SK-N-SH (cell line): Measurements from ENCODE around the gene NHLRC2. TPM values are rescaled to one million over a fixed set of nuclear protein-coding genes. Genes with fewer than 3 reads are reported as not detected.

Source experiments
- CTCF ChIA-PET: fragments of 300-600, 350-600 bp; formaldehyde crosslinking; extraction: SDS; loops from one replicate; lab custom pipeline; 2021; lab: Yijun Ruan, JAX
- POLR2A ChIA-PET: fragments of 350-600 bp; sonication (Branson Sonifier 250); formaldehyde crosslinking; extraction: SDS; loops from one replicate; lab custom pipeline; 2020; ENCODE audit warnings: antibody characterized with exemption, inconsistent platforms; lab: Yijun Ruan, JAX
- DNase-seq: peaks from one replicate; pipeline ENCODE4 v3.0.0; 2012
- H2AFZ ChIP-seq: fragments of 200-600 bp; sonication (generic); 2 replicates; pipeline ENCODE4 v1.8.1; 2016; ENCODE audit warnings: antibody characterized with exemption, mild to moderate bottlenecking, low read depth
- H3F3A ChIP-seq: fragments of 200-600 bp; sonication (generic); replicated peaks from 2 replicates; pipeline ENCODE3; 2016; ENCODE audit warnings: antibody characterized with exemption, mild to moderate bottlenecking; ENCODE audit not compliant: insufficient read depth
- H3K27ac ChIP-seq, 2 experiments: fragments of 200-500 bp in 1 of 2; fragments of 200-600 bp in 1 of 2; sonication (Bioruptor generic) in 1 of 2; sonication (generic), shearing (Covaris generic) in 1 of 2; 2 replicates each; pipeline versions ENCODE4 v1.5.1 to v1.6.1; 2014 to 2016; ENCODE audit warnings: low read depth in 2 of 2, inconsistent platforms in 1 of 2, low read length in 1 of 2, mild to moderate bottlenecking in 1 of 2, mixed read lengths in 1 of 2
- H3K27me3 ChIP-seq: fragments of 200-600 bp; sonication (generic), shearing (Covaris generic); 2 replicates; pipeline ENCODE4 v1.6.1; 2016; ENCODE audit warnings: mixed run types; ENCODE audit not compliant: insufficient read depth
- H3K36me3 ChIP-seq, 2 experiments: fragments of 200-500 bp in 1 of 2; fragments of 200-600 bp in 1 of 2; sonication (Bioruptor generic) in 1 of 2; sonication (generic) in 1 of 2; replicated peaks in 1 of 2; 2 replicates each; pipeline versions ENCODE3 to v1.5.1; 2014 to 2016; ENCODE audit warnings: low read length in 1 of 2, mild to moderate bottlenecking in 1 of 2; ENCODE audit not compliant: insufficient read depth in 2 of 2, control insufficient read depth in 1 of 2
- H3K4me1 ChIP-seq, 2 experiments: fragments of 200-500 bp in 1 of 2; fragments of 200-600 bp in 1 of 2; sonication (Bioruptor generic) in 1 of 2; sonication (generic), shearing (Covaris generic) in 1 of 2; 2 replicates each; pipeline versions ENCODE4 v1.5.1 to v1.6.1; 2014 to 2016; ENCODE audit warnings: low read depth in 1 of 2, low read length in 1 of 2, mixed run types in 1 of 2; ENCODE audit not compliant: insufficient read depth in 2 of 2, control insufficient read depth in 1 of 2
- H3K4me2 ChIP-seq: fragments of 200-600 bp; sonication (generic), shearing (Covaris generic); 2 replicates; pipeline ENCODE4 v1.6.1; 2017; ENCODE audit warnings: mixed run types
- H3K4me3 ChIP-seq, 2 experiments: fragments of 200-500 bp in 1 of 2; fragments of 200-600 bp in 1 of 2; sonication (Bioruptor generic) in 1 of 2; sonication (generic), shearing (Covaris generic) in 1 of 2; 2 replicates each; pipeline versions ENCODE4 v1.5.1 to v1.8.1; 2014 to 2016; ENCODE audit warnings: low read depth in 2 of 2, inconsistent platforms in 1 of 2, low read length in 1 of 2, mild to moderate bottlenecking in 1 of 2, mixed read lengths in 1 of 2, moderate library complexity in 1 of 2
- H3K79me2 ChIP-seq: fragments of 200-600 bp; sonication (generic); 2 replicates; pipeline ENCODE4 v1.8.1; 2017; ENCODE audit warnings: mild to moderate bottlenecking; ENCODE audit not compliant: insufficient read depth
- H3K9ac ChIP-seq: fragments of 200-600 bp; sonication (generic); 2 replicates; pipeline ENCODE4 v1.6.1; 2017; ENCODE audit warnings: mixed run types
- H3K9me2 ChIP-seq: fragments of 200-600 bp; sonication (generic); 2 replicates; pipeline ENCODE4 v1.6.1; 2017; ENCODE audit warnings: mixed run types
- H3K9me3 ChIP-seq: fragments of 200-600 bp; sonication (generic); 2 replicates; pipeline ENCODE4 v1.6.1; 2017; ENCODE audit warnings: mixed run types, mild to moderate bottlenecking, moderate library complexity
- H4K20me1 ChIP-seq: fragments of 200-600 bp; sonication (generic); 2 replicates; pipeline ENCODE4 v1.6.1; 2017; ENCODE audit warnings: mild to moderate bottlenecking, mixed run types; ENCODE audit not compliant: insufficient read depth
- CTCF ChIP-seq: fragments of 200-600 bp; sonication (generic); IDR thresholded peaks from 2 replicates; pipeline ENCODE4 v1.6.1; 2017; ENCODE audit warnings: antibody characterized with exemption, mild to moderate bottlenecking, moderate library complexity
- EZH2phosphoT487 ChIP-seq: fragments of 200-600 bp; sonication (generic); IDR thresholded peaks from 2 replicates; pipeline ENCODE4 v1.6.1; 2017; ENCODE audit warnings: low read depth, mixed run types, mild to moderate bottlenecking, antibody characterized with exemption, moderate library complexity, borderline replicate concordance
- FOSL2 ChIP-seq: IDR thresholded peaks from 2 replicates; pipeline ENCODE4 v1.4.0; 2012; ENCODE audit warnings: low read depth, mild to moderate bottlenecking, moderate library complexity, borderline replicate concordance
- MAX ChIP-seq: IDR thresholded peaks from 2 replicates; pipeline ENCODE4 v1.4.0; 2012; ENCODE audit warnings: low read depth
- RFX5 ChIP-seq: IDR thresholded peaks from 2 replicates; pipeline ENCODE4 v1.6.1; 2012; ENCODE audit warnings: mild to moderate bottlenecking, improper control_type of control experiment, low read length
- SIN3A ChIP-seq: IDR thresholded peaks from 2 replicates; pipeline ENCODE4 v1.6.1; 2012; ENCODE audit warnings: low read depth, mild to moderate bottlenecking, low read length, moderate library complexity, borderline replicate concordance
- SMC3 ChIP-seq: IDR thresholded peaks from 2 replicates; pipeline ENCODE4 v1.6.1; 2012; ENCODE audit warnings: low read depth, low read length, improper control_type of control experiment
- USF2 ChIP-seq: fragments of 150-350 bp; IDR thresholded peaks from 2 replicates; pipeline ENCODE4 v1.6.1; 2017; ENCODE audit warnings: antibody characterized with exemption, low read length, low read depth, borderline replicate concordance
- WGBS: methylation state at CpG from one replicate; pipeline ENCODE4 v1.1.6; 2017; ENCODE audit warnings: low lambda C conversion rate; 5-methylcytosine and 5-hydroxymethylcytosine counted together
- polyA plus RNA-seq, 3 experiments: library from polyadenylated mRNA; depleted of rRNA; stranded (reverse); fragments of >200 nt; gene quantifications; 2 replicates each; pipeline ENCODE4 v1.2.3, GENCODE V29; 2012
- TF ChIP-seq, protein P1 (sequence below): IDR thresholded peaks from 2 replicates; pipeline ENCODE4 v1.4.0; 2012; ENCODE audit warnings: low read depth, borderline replicate concordance

NHLRC2 gene
- polyA plus RNA-seq, 1 of the 3 experiments (the other 2 are of a cell fraction): 2.8 TPM

- TF ChIP-seq, protein P1, sequence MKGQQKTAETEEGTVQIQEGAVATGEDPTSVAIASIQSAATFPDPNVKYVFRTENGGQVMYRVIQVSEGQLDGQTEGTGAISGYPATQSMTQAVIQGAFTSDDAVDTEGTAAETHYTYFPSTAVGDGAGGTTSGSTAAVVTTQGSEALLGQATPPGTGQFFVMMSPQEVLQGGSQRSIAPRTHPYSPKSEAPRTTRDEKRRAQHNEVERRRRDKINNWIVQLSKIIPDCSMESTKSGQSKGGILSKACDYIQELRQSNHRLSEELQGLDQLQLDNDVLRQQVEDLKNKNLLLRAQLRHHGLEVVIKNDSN: no peak
Measured at GRCh38 chr10:113908236-113908635, 53.8 kb downstream of the NHLRC2 start (continued).

DNA sequence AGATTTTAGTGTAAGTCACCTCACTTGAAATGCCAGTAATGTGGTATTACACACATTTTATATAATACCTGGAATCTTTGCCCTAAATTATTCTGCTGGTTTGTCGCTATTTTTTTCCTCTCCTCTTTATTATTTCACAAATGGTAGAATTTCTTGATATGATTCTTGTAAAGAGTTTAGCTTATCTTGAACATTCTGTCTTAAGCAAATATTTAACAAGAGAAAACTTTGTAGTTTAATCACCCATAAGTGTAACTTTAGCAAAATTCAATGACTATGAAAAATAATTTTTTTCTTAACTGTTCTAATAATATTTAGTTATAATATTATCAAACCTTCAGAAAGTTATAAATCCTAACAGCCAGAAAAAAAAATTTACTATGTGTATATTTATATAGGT lies 56.7 kb downstream of the NHLRC2 start:
- WGBS: 96% methylated on average over 1 of the region's 1 CpG

More for the DNA sequence above, 56.7 kb downstream of the NHLRC2 start:
- Histone ChIP-seq H2AFZ (no peak overlapping the region), H3K36me3 (peaks cover 47 to 54% of the 10 kb centered on the region in 2 experiments), H3K4me3 (no peak overlapping the region), H3K9me2 (no peaks in the 10 kb centered on the region), H4K20me1 (no peaks in the 10 kb centered on the region), H3K27ac (no peak overlapping the region), H3K9ac (no peak overlapping the region), H3K27me3 (no peaks in the 10 kb centered on the region), H3K79me2 (no peaks in the 10 kb centered on the region), H3F3A (peaks cover 4% of the 10 kb centered on the region), H3K4me2 (no peak overlapping the region), H3K9me3 (no peaks in the 10 kb centered on the region), H3K4me1 (peaks cover 0 to 7% of the 10 kb centered on the region in 2 experiments; a peak in 1 of 4 replicates)
- POLR2A ChIA-PET: interaction anchor here (0.6 kb wide), 1 partner anchor 30 kb away, joined by 3 read pairs; no protein-coding TSS in a partner anchor
- TF ChIP-seq MAX (no peak), SIN3A (no peak), CTCF (no peak), USF2 (no peak), SMC3 (no peak), RFX5 (no peak), FOSL2 (no peak), EZH2phosphoT487 (no peak)
- DNase-seq: no peak
- CTCF ChIA-PET: interaction anchor here (1.3 kb wide), 1 partner anchor 192 kb away, joined by 3 read pairs; no protein-coding TSS in a partner anchor
